ENCODE results near the gene MLF2.

MLF2 gene

GRCh38 chr12:6790496-6791150 is 37.7 kb upstream of the MLF2 start:
- TF ChIP-seq CTCF (conservative IDR thresholded peaks at IDR 0.05; ENCODE audit: low read depth, low read length): no peak
- no peak overlapping the region for H3K4me3 ChIP-seq (ENCODE audit: low read depth, low read length)
- DNase-seq (ENCODE audit: low read depth): no peak

GRCh38 chr12:6788972-6789924 is 36.3 kb upstream of the MLF2 start, which contains the start of gene CD4:
CD4 (plus strand) TSS chr12:6789528; CDS start chr12:6800139, 10,611 bp downstream.
- no peak for TF ChIP-seq CTCF (conservative IDR thresholded peaks at IDR 0.05; ENCODE audit: low read depth, low read length)
- H3K4me3 ChIP-seq (ENCODE audit: low read depth, low read length): no peak within 1 kb of the TSS

DNA sequence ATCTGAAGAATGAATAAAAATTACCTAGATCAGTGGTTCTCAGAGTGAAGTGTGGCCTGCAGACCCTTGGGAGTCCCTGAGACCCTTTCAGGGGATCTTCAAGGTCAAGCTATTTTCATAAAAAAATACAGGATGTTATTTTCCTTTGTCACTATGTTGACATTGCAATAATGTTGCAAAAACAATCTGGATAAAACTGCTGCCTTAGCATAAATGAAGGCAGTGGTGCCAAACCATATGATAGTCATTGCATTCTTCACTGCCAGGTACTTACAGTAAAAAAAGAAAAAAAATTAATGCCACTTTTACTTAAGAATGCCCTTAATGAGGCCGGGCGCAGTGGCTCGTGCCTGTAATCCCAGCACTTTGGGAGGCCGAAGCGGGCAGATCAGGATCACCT is 34.4 kb upstream of the MLF2 start:
- TF ChIP-seq CTCF (conservative IDR thresholded peaks at IDR 0.05; ENCODE audit: low read depth, low read length): no peak
- DNase-seq (ENCODE audit: low read depth): no peak
- H3K4me3 ChIP-seq (ENCODE audit: low read depth, low read length): no peak overlapping the region

More at GRCh38 chr12:6788972-6789924, 36.3 kb upstream of the MLF2 start, which contains the start of gene CD4:
- DNase-seq (ENCODE audit: low read depth): no peak

- DNase-seq (ENCODE audit: low read depth): no peak
- TF ChIP-seq CTCF (conservative IDR thresholded peaks at IDR 0.05; ENCODE audit: low read depth, low read length): no peak
- H3K4me3 ChIP-seq (ENCODE audit: low read depth, low read length): no peak overlapping the region
These were observed 33.6 kb upstream of the MLF2 start for GRCh38 chr12:6786416-6787094.

- no peak for TF ChIP-seq CTCF (conservative IDR thresholded peaks at IDR 0.05; ENCODE audit: low read depth, low read length)
- no peak for DNase-seq (ENCODE audit: low read depth)
- H3K4me3 ChIP-seq (ENCODE audit: low read depth, low read length): no peak overlapping the region
These were observed 31.8 kb upstream of the MLF2 start for GRCh38 chr12:6784761-6785160.

DNA sequence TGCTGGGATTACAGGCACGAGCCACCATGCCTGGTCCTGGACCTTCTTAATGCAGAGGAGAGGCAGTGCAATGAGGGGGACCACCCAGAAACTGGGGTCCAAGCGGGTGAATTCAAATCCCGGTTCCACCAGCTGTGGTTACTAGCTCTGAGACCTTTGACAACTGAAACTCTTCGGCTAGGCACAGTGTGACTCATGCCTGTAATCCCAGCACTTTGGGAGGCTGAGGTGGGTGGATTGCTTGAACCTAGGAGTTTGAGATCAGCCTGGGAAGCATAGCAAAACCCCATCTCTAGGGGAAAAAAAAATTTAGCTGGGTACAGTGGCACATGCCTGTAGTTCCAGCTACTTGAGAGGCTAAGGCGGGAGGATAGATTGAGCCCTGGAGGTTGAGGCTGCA is 31.4 kb upstream of the MLF2 start:
- no peak for TF ChIP-seq CTCF (conservative IDR thresholded peaks at IDR 0.05; ENCODE audit: low read depth, low read length)
- no peak overlapping the region for H3K4me3 ChIP-seq (ENCODE audit: low read depth, low read length)
- DNase-seq (ENCODE audit: low read depth): no peak
